Epithelial cell of proximal tubule (primary cell): Measurements from ENCODE around the gene ZSWIM2. TPM values are rescaled to one million over a fixed set of nuclear protein-coding genes. Genes with fewer than 3 reads are reported as not detected.

ENCODE experiments used
- DNase-seq: peaks from one replicate; pipeline ENCODE4 v3.0.0-alpha.2; 2011; ENCODE audit warnings: low read depth
- H3K4me3 ChIP-seq: 2 replicates; pipeline ENCODE4 v1.5.1; 2011; ENCODE audit warnings: low read depth, mild to moderate bottlenecking, low read length
- total RNA-seq: library from RNA; depleted of rRNA; stranded (reverse); fragments of >200 nt; gene quantifications from 2 replicates; pipeline ENCODE4 v1.2.3, GENCODE V29; 2015
- TF ChIP-seq, protein P1 (sequence below): conservative IDR thresholded peaks from 2 replicates; pipeline ENCODE4 v1.5.1; 2012; ENCODE audit warnings: low read depth, mild to moderate bottlenecking, low read length

The ZSWIM2 gene
- total RNA-seq, 1 donor from 2014 or later = not detected

DNA sequence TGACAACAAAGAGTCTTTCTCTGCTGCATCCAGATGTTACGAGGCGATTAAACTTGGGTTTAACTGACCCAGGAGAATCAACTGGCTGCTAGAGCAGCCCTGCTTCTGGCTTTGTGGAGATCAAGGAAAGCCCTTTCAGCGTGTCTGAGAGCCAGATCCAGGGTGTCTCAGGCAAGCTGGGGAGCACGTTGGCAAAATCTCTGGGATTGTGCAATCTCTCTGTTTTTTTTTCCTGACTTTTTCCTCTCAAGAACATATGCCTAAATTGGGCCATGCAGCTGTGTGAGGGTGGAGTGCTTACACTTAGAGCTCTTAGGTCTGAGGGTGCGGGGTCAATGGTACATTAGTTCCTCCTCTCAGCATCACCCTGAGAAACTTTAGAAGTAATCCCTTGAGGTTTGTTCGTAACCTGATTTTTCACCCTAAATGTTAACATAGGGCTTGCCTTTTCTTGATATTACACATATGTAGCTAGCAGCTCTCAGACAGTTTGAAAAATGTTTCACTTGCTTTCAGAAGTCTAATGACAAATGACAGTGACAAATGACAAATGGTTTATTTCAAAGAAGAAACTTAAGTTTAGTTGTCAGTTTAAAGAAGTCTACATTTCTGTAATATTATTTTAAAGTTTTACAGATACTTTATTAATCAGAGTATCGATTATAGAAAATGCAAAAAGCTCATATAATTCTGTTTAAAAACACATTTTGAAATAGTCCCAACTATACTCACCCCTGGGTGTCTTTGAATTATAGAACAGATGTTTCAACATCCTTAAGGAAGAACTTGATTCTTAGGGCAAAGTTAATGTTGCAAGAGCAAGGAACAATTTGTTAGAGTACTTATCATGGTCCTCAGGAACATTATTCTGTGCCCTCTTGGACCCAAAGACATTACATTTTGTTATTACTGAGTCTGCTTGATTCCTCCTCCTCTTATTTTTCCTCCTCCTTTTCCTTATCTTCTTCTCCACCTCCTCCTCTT lies 38.4 kb upstream of the ZSWIM2 start:
- TF ChIP-seq, protein P1, sequence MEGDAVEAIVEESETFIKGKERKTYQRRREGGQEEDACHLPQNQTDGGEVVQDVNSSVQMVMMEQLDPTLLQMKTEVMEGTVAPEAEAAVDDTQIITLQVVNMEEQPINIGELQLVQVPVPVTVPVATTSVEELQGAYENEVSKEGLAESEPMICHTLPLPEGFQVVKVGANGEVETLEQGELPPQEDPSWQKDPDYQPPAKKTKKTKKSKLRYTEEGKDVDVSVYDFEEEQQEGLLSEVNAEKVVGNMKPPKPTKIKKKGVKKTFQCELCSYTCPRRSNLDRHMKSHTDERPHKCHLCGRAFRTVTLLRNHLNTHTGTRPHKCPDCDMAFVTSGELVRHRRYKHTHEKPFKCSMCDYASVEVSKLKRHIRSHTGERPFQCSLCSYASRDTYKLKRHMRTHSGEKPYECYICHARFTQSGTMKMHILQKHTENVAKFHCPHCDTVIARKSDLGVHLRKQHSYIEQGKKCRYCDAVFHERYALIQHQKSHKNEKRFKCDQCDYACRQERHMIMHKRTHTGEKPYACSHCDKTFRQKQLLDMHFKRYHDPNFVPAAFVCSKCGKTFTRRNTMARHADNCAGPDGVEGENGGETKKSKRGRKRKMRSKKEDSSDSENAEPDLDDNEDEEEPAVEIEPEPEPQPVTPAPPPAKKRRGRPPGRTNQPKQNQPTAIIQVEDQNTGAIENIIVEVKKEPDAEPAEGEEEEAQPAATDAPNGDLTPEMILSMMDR = no peak
- DNase-seq = no peak
- H3K4me3 ChIP-seq = no peak overlapping the region

DNA sequence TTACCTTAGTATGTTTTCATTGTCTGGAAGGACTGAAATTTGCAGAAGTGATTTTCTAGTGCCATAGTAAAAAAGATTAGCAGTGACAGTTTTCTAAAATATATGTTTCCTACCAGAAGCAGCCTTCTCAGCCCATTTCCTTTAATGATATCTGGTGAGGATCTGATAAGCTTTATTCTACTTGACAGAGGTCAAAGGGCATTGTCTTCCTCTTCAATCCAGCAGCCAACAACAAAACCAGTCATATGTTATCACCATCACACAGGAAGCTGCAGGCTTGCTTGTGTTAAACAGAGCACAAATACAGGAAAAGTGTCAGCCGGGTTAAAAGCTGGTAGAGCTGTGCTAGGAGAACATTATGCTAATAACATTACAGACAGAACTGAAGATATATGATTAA lies 35.6 kb upstream of the ZSWIM2 start:
- DNase-seq = no peak
- TF ChIP-seq, protein P1 = no peak
- no peak overlapping the region for H3K4me3 ChIP-seq

DNA sequence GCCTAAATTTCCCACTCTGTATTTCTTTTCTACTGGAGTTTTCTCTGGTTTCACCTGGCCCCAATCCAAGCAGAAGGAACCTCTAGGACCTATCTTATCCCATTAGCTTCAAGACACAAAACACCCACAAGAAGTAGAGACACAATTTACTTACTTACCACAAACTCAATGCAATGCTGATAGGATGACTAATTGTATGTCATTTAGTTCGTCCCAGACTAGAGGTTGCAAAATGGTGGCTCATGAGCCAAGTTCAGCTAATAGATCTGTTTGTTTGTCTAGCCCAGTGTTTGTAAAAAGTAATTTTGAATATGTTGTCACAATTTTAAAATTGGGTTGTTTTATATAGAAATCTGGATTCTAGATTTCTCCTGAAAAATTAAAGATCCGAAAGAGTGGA lies 34.7 kb upstream of the ZSWIM2 start:
- no peak overlapping the region for H3K4me3 ChIP-seq
- no peak for DNase-seq
- TF ChIP-seq, protein P1 = no peak

DNA sequence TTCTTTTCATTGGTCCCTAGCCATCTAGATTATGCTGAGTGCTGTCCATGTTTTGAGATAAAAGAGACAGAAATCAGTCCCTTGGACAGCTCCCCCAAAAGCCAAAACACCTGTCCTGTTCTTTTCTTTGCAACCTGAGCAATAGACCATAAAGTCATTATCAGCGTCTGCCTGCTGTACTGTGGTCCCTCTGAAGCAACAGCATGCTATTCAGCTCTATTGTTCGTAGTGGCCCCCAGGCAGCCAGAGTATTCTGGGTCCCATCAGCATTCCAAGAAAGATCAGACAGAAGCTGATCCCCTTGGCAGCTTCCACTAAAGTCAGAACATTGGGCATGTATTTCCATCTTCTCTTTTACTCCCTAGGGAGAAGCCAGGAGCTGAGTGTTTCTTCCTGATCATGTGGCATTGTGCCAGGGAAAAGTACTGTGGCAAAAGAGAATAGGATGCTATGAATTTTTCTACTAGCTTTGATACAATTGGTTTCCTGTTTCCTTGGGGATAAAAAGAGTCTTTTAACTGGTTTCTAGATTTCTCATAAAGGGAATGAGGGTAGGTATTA lies 33.6 kb upstream of the ZSWIM2 start:
- H3K4me3 ChIP-seq = no peak overlapping the region
- DNase-seq = no peak
- TF ChIP-seq, protein P1 = no peak

DNA sequence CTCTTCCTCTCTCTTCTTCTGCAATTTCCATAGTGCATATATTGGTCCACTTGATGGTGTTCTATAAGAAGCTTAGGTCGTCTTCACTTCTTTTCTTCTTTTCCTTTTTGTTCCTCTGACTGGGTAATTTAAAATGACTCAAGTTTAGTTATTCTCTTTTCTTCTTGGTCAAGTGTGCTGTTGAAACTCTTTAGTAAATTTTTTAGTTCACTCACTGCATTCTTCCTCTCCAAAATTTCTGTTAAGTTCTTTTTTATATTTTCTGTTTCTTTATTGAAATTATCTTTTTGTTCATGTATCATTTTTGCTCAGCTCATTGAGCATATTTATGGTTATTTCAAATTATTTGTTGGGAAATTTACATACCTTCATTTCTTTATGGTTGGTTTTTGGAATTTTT lies 32.7 kb upstream of the ZSWIM2 start:
- TF ChIP-seq, protein P1 = no peak
- no peak overlapping the region for H3K4me3 ChIP-seq
- no peak for DNase-seq

DNA sequence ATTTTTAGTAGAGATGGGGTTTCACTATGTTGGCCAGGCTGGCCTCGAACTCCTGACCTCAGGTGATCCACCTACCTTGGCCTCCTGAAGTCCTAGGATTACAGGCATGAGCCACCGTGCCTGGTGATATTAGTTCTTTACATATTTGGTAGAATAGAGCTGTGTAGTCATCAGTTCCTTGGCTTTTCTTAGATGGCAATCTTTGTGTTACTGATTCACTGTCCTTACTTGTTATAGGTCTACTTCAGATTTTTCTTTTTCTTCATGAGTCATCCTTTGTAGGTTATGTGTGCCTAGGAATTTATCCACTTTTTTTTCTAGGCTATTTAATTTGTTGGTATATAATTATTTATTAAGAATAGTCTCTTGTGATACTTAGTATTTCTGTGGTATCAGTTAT lies 30.3 kb upstream of the ZSWIM2 start:
- no peak for DNase-seq
- TF ChIP-seq, protein P1 = no peak
- H3K4me3 ChIP-seq = no peak overlapping the region
